ENCODE measurements around the gene NUP210L.

- TF ChIP-seq CTCF (conservative IDR thresholded peaks at IDR 0.05; ENCODE audit: low read depth in 2 of 2): no peak
- no peak for TF ChIP-seq POLR2AphosphoS5 (IDR thresholded peaks at IDR 0.05; ENCODE audit: low read depth)
- no peak for TF ChIP-seq EZH2 (IDR thresholded peaks at IDR 0.05; ENCODE audit: low read depth, unreplicated experiment)
- no peak for TF ChIP-seq EZH2phosphoT487 (IDR thresholded peaks at IDR 0.05; ENCODE audit: unreplicated experiment)
- TF ChIP-seq CREB1 (CRISPR knock-in tag; IDR thresholded peaks at IDR 0.05; ENCODE audit: low read depth): no peak
- TF ChIP-seq REST (IDR thresholded peaks at IDR 0.05; ENCODE audit: unreplicated experiment): no peak
- TF ChIP-seq ZNF114 (CRISPR knock-in tag; IDR thresholded peaks at IDR 0.05): no peak
- TF ChIP-seq ETS1 (IDR thresholded peaks at IDR 0.05): no peak
- TF ChIP-seq JUNB (IDR thresholded peaks at IDR 0.05; ENCODE audit: unreplicated experiment): no peak
These were observed 63.2 kb downstream of the NUP210L start for GRCh38 chr1:154091706-154092105.
